MM.1S (cell line): ENCODE results near the gene MRPS26.

Source experiments
- CTCF ChIP-seq: fragments of 300-600 bp; sonication (generic); IDR thresholded peaks from 2 replicates; pipeline ENCODE4 v1.5.1; 2016; ENCODE audit warnings: antibody characterized with exemption, low read length, mixed read lengths
- EZH2 ChIP-seq: fragments of 300-600 bp; sonication (generic); optimal IDR thresholded peaks from 2 replicates; pipeline ENCODE3; 2017; ENCODE audit warnings: low read depth, mild to moderate bottlenecking, antibody characterized with exemption, low read length, mixed read lengths
- EZH2phosphoT487 ChIP-seq: fragments of 300-600 bp; sonication (generic); IDR thresholded peaks from 2 replicates; pipeline ENCODE4 v1.6.1; 2018; ENCODE audit warnings: antibody characterized with exemption, low read length

GRCh38 chr20:3045042-3045815 is 623 bp upstream of the MRPS26 start:
- TF ChIP-seq CTCF (no peak), EZH2phosphoT487 (no peak), EZH2 (no peak)
